ENCODE data around the gene HSPA1L.
A peak's percentile ranks its signal among the peaks of the same experiment; 100 is the strongest.

The HSPA1L gene

DNA sequence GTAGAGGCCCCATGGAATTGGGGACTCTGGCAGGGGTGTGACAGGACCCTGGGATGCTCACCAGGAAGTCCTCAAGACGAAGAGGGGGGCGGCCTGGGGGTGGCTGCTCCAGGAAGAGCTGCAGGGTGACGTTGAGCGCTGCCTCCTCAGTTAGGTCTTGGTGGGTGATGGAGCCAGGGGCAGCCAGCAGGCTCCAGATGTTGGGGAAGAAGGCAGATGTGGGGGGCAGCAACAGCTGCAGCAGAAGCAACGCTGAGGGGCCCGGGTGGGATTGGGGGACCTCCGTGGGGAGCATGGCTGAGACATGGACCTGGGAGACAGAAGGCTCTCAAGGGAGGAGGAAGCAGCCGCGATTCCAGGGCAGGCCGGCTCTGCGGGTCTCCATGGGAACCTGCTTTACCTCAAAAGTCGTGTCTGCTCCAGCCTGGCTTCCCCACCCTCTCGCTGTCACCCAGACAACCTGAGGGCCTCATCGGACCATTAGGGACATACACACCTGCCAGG lies 38.5 kb downstream of the HSPA1L start:
- ChIA-PET POLR2A (interaction anchor here (0.6 to 3.3 kb wide), 7 partner anchors 15 to 51 kb away, joined by 3 to 38 read pairs (median 5); partner anchors contain the start of genes CLIC1, HSPA1B, LSM2 and VARS1), CTCF (interaction anchor here (5.1 kb wide), 1 partner anchor 14 kb away, joined by 28 read pairs; no protein-coding TSS in a partner anchor)
- Histone ChIP-seq H3K4me3 (ENCODE audit: low read depth, low read length) (peak overlapping the region; percentile 21), H3K27ac (ENCODE audit: extremely low read depth, low read depth, low read length) (no peak overlapping the region), H3K4me1 (ENCODE audit: control insufficient read depth, insufficient read depth, low read length) (peaks cover 4% of the 10 kb centered on the region), H3K36me3 (ENCODE audit: control insufficient read depth in 2 of 2, insufficient read depth in 1 of 2, low read length in 2 of 2) (peaks cover 0 to 35% of the 10 kb centered on the region in 2 experiments; a peak in 2 of 3 replicates), H3K9me3 (ENCODE audit: control insufficient read depth, insufficient read depth, low read depth, low read length) (no peaks in the 10 kb centered on the region)
- TF ChIP-seq ZNF521 (tag by site-specific recombination; IDR thresholded peaks at IDR 0.05) (no peak), BCL11B (tag by site-specific recombination; IDR thresholded peaks at IDR 0.05; ENCODE audit: low read depth) (no peak), ZBTB6 (tag by site-specific recombination; IDR thresholded peaks at IDR 0.05) (peak; percentile 80)

GRCh38 chr6:31775633-31776484 lies 39.2 kb downstream of the HSPA1L start:
- ChIA-PET CTCF (interaction anchor here (0.5 to 3.2 kb wide), 5 partner anchors 13 to 176 kb away, joined by 3 to 17 read pairs (median 4); no protein-coding TSS in a partner anchor), POLR2A (interaction anchor here (0.6 to 7.2 kb wide), 8 partner anchors 23 to 148 kb away, joined by 3 to 48 read pairs (median 4); partner anchors contain the start of genes ABHD16A, HSPA1A, HSPA1B and HSPA1L)
- peaks cover 4% of the 10 kb centered on the region for H3K4me1 ChIP-seq (ENCODE audit: control insufficient read depth, insufficient read depth, low read length)
- H3K9me3 ChIP-seq (ENCODE audit: control insufficient read depth, insufficient read depth, low read depth, low read length) = no peaks in the 10 kb centered on the region
- no peak for TF ChIP-seq ZNF266 (tag by site-specific recombination; IDR thresholded peaks at IDR 0.05; ENCODE audit: low read depth)
- no peak for TF ChIP-seq ZNF837 (tag by site-specific recombination; IDR thresholded peaks at IDR 0.05)
- TF ChIP-seq ZNF560 (tag by site-specific recombination; IDR thresholded peaks at IDR 0.05; ENCODE audit: borderline replicate concordance) = no peak
- TF ChIP-seq, protein P1, sequence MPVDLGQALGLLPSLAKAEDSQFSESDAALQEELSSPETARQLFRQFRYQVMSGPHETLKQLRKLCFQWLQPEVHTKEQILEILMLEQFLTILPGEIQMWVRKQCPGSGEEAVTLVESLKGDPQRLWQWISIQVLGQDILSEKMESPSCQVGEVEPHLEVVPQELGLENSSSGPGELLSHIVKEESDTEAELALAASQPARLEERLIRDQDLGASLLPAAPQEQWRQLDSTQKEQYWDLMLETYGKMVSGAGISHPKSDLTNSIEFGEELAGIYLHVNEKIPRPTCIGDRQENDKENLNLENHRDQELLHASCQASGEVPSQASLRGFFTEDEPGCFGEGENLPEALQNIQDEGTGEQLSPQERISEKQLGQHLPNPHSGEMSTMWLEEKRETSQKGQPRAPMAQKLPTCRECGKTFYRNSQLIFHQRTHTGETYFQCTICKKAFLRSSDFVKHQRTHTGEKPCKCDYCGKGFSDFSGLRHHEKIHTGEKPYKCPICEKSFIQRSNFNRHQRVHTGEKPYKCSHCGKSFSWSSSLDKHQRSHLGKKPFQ (tag by site-specific recombination; IDR thresholded peaks at IDR 0.05) = no peak
- no peak for TF ChIP-seq GLI4 (tag by site-specific recombination; IDR thresholded peaks at IDR 0.05)
- no peak for TF ChIP-seq ZNF138 (tag by site-specific recombination; IDR thresholded peaks at IDR 0.05; ENCODE audit: borderline replicate concordance)
- TF ChIP-seq ZNF121 (tag by site-specific recombination; IDR thresholded peaks at IDR 0.05) = no peak
- no peak for TF ChIP-seq ZNF610 (tag by site-specific recombination; IDR thresholded peaks at IDR 0.05; ENCODE audit: borderline replicate concordance)
- TF ChIP-seq ZNF223 (tag by site-specific recombination; IDR thresholded peaks at IDR 0.05) = no peak
- no peak for TF ChIP-seq ZNF16 (tag by site-specific recombination; IDR thresholded peaks at IDR 0.05; ENCODE audit: low read depth)
- TF ChIP-seq TSHZ1 (tag by site-specific recombination; IDR thresholded peaks at IDR 0.05; ENCODE audit: borderline replicate concordance) = no peak
- TF ChIP-seq ZFP69B (tag by site-specific recombination; IDR thresholded peaks at IDR 0.05) = no peak
- TF ChIP-seq OVOL3 (tag by site-specific recombination; IDR thresholded peaks at IDR 0.05) = no peak
- TF ChIP-seq, protein P2, sequence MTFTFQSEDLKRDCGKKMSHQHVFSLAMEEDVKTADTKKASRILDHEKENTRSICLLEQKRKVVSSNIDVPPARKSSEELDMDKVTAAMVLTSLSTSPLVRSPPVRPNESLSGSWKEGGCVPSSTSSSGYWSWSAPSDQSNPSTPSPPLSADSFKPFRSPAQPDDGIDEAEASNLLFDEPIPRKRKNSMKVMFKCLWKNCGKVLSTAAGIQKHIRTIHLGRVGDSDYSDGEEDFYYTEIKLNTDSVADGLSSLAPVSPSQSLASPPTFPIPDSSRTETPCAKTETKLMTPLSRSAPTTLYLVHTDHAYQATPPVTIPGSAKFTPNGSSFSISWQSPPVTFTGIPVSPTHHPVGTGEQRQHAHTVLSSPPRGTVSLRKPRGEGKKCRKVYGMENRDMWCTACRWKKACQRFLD (tag by site-specific recombination; IDR thresholded peaks at IDR 0.05) = no peak
- TF ChIP-seq, protein P3, sequence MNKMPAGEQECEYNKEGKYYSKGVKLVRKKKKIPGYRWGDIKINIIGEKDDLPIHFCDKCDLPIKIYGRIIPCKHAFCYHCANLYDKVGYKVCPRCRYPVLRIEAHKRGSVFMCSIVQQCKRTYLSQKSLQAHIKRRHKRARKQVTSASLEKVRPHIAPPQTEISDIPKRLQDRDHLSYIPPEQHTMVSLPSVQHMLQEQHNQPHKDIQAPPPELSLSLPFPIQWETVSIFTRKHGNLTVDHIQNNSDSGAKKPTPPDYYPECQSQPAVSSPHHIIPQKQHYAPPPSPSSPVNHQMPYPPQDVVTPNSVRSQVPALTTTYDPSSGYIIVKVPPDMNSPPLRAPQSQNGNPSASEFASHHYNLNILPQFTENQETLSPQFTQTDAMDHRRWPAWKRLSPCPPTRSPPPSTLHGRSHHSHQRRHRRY (tag by site-specific recombination; IDR thresholded peaks at IDR 0.05) = no peak
- no peak for TF ChIP-seq ZBTB7A (tag by site-specific recombination; IDR thresholded peaks at IDR 0.05; ENCODE audit: low read depth)
- no peak for TF ChIP-seq MZF1 (tag by site-specific recombination; IDR thresholded peaks at IDR 0.05; ENCODE audit: borderline replicate concordance)
- TF ChIP-seq ZNF48 (tag by site-specific recombination; IDR thresholded peaks at IDR 0.05) = no peak
- no peak overlapping the region for H3K27ac ChIP-seq (ENCODE audit: extremely low read depth, low read depth, low read length)
- peaks cover 0 to 28% of the 10 kb centered on the region in 2 experiments; a peak in 2 of 3 replicates for H3K36me3 ChIP-seq (ENCODE audit: control insufficient read depth in 2 of 2, insufficient read depth in 1 of 2, low read length in 2 of 2)
- no peak overlapping the region for H3K4me3 ChIP-seq (ENCODE audit: low read depth, low read length)

Measured in HEK293 (cell line).